A549 (cell line): ENCODE measurements around the gene LRP5.

Source experiments
- CBX8 ChIP-seq: fragments of 200-600 bp; sonication (generic); IDR thresholded peaks from 2 replicates; pipeline ENCODE4 v1.6.1; 2016
- CEBPB ChIP-seq, 2 experiments: fragments of >200 bp in 1 of 2; sonication (Bioruptor Twin) in 1 of 2; formaldehyde crosslinking in 1 of 2; IDR thresholded peaks; 2 replicates each; pipeline ENCODE4 v1.6.1; 2012 to 2016
- CHD2 ChIP-seq: fragments of 150-350 bp; IDR thresholded peaks from 2 replicates; pipeline ENCODE4 v1.6.1; 2014; ENCODE audit warnings: low read length; ENCODE audit not compliant: partially characterized antibody
- CTCF ChIP-seq: fragments of >200 bp; sonication (Bioruptor Twin); formaldehyde crosslinking; IDR thresholded peaks from 3 replicates; pipeline ENCODE4 v1.5.1; 2016
- KDM1A ChIP-seq: fragments of 200-600 bp; sonication (generic); IDR thresholded peaks from 2 replicates; pipeline ENCODE4 v1.6.1; 2016; ENCODE audit warnings: low read depth, mild to moderate bottlenecking
- MYC ChIP-seq: IDR thresholded peaks from 2 replicates; pipeline ENCODE4 v1.6.1; 2012; ENCODE audit warnings: mild to moderate bottlenecking, inconsistent platforms, low read length, improper control_type of control experiment, borderline replicate concordance
- POLR2A ChIP-seq: IDR thresholded peaks from 2 replicates; pipeline ENCODE4 v1.6.1; 2012; ENCODE audit warnings: mild to moderate bottlenecking, low read length
- REST ChIP-seq: fragments of 200-600 bp; sonication (generic); IDR thresholded peaks from 2 replicates; pipeline ENCODE4 v1.6.1; 2016; ENCODE audit warnings: antibody characterized with exemption, mild to moderate bottlenecking, moderate library complexity
- TP53 ChIP-seq: fragments of 250-450 bp; sonication (Bioruptor Pico); IDR thresholded peaks from 2 replicates; pipeline ENCODE4 v1.5.0; 2021; ENCODE audit warnings: mild to moderate bottlenecking, moderate library complexity

- TF ChIP-seq TP53 (CRISPR knock-in tag) = no peak
- no peak for TF ChIP-seq REST
- TF ChIP-seq CEBPB (IDR thresholded peaks at IDR 0.05) = no peak
- TF ChIP-seq POLR2A = no peak
- TF ChIP-seq CTCF = no peak
- TF ChIP-seq KDM1A = no peak
- TF ChIP-seq MYC = no peak
- TF ChIP-seq CBX8 = no peak
- TF ChIP-seq CHD2 = no peak
Observed at GRCh38 chr11:68397256-68397655, 84.9 kb downstream of the LRP5 start.
